Measurements from ENCODE around the gene XXYLT1.

Gene XXYLT1

GRCh38 chr3:195164573-195165264 lies 106.2 kb downstream of the XXYLT1 start:
- no peak for DNase-seq

GRCh38 chr3:195163719-195164572 lies 107.0 kb downstream of the XXYLT1 start:
- no peak for DNase-seq

- DNase-seq, result no peak
Observed at GRCh38 chr3:195162816-195163215, 108.1 kb downstream of the XXYLT1 start.

GRCh38 chr3:195162033-195162669 lies 108.8 kb downstream of the XXYLT1 start:
- no peak for DNase-seq

- no peak for DNase-seq
Observed at GRCh38 chr3:195160908-195161434, 110.0 kb downstream of the XXYLT1 start.

- DNase-seq, result no peak
Observed at GRCh38 chr3:195160257-195160898, 110.6 kb downstream of the XXYLT1 start.

- no peak for DNase-seq
Observed at GRCh38 chr3:195159814-195160165, 111.2 kb downstream of the XXYLT1 start.

- no peak for DNase-seq
Observed at GRCh38 chr3:195159117-195159813, 111.7 kb downstream of the XXYLT1 start.

- DNase-seq, result no peak
Observed at GRCh38 chr3:195156286-195156890, 114.6 kb downstream of the XXYLT1 start.

GRCh38 chr3:195155570-195156241 lies 115.3 kb downstream of the XXYLT1 start:
- no peak for DNase-seq

- DNase-seq, result peak; percentile 6
Observed at GRCh38 chr3:195154793-195155535, 116.0 kb downstream of the XXYLT1 start.

GRCh38 chr3:195154111-195154791 lies 116.7 kb downstream of the XXYLT1 start:
- no peak for DNase-seq

- DNase-seq, result no peak
Observed at GRCh38 chr3:195153653-195154052, 117.3 kb downstream of the XXYLT1 start.

GRCh38 chr3:195153130-195153529 lies 117.8 kb downstream of the XXYLT1 start:
- no peak for DNase-seq

- peak; percentile 32 for DNase-seq
Observed at GRCh38 chr3:195151866-195152541, 119.0 kb downstream of the XXYLT1 start.

- no peak for DNase-seq
Observed at GRCh38 chr3:195151402-195151801, 119.6 kb downstream of the XXYLT1 start.

- DNase-seq, result no peak
Observed at GRCh38 chr3:195150181-195151118, 120.5 kb downstream of the XXYLT1 start.
